Posterior vena cava (tissue), 2 donors: ENCODE data around the gene C16orf78. TPM values are rescaled to one million over a fixed set of nuclear protein-coding genes. Genes with fewer than 3 reads are reported as not detected.
"Not testable (repeated sequence)": the region's sequence is repeated elsewhere in the genome, so short reads cannot be mapped to it uniquely, and the experiment has no call there.

Experiments used
- DNase-seq: peaks from one replicate; pipeline ENCODE4 v3.0.0-alpha.2; 2020; ENCODE audit warnings: low spot score
- intact Hi-C, 2 donors: fragments of 100-400 bp; cut with DNase I; formaldehyde crosslinking; loops; one replicate each; pipeline versions ENCODE4 v1.14.1 to v1.14.2; 2022 to 2023
- total RNA-seq, 2 donors: library from RNA; stranded (reverse); fragmentation: NEBNext Ultra II Directional; extraction: Animal tissue kit (Norgen Biotek cat#: 25700); gene quantifications; one replicate each; pipeline ENCODE4 v1.2.1, GENCODE V29; 2021
- donor health status: DM: yes; HTN: yes; CAD: no.
- donor health status: DM: yes; HTN: yes; CAD: no.

C16orf78 gene
- total RNA-seq, 2 donors from 2014 or later: not detected

GRCh38 chr16:49348408-49349176, 25.0 kb upstream of the C16orf78 start:
- intact Hi-C loops: no loop called here
- no peak for DNase-seq

GRCh38 chr16:49349446-49350168, 24.0 kb upstream of the C16orf78 start:
- intact Hi-C loops: loop anchor here (10.0 kb wide), 1 partner anchor 665 kb away; no protein-coding TSS in a partner anchor

DNA sequence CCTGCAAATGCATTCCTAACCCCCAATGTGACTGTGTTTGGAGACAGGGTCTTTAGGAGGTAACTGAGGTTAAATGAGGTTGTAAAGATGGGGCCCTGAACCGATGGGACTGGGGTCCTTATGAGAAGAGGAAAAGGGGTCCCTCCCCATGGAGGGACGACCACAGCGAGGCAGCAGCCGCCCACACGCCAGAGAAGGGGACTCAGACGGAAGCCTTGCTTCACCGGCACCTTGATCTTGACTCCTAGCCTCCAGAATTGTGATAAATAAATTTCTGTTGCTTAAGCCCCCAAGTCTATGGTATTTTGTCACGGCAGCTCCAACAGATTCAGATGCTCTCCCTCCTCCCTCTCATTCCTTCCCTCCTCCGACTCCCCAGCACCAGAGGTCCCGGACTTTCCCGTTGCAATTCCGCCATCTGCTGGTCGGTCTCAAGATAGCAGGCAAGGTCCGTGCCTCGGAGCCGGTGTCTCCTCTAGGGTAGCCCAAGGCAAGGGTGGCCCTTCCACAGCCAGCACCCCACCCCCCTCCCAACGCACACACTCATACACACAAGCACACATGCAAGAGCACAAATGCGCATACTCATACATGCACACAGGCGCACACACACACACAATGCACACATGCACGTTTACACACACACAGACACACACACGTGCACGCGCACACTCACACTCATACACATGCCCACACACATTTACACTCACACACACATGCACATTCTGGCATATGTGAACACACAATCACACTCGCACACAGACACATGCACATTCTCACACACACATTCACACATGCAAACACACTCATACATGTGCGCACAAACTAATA, 23.1 kb upstream of the C16orf78 start:
- peak; percentile 91 for DNase-seq

More at GRCh38 chr16:49349446-49350168, 24.0 kb upstream of the C16orf78 start:
- DNase-seq: no peak

DNA sequence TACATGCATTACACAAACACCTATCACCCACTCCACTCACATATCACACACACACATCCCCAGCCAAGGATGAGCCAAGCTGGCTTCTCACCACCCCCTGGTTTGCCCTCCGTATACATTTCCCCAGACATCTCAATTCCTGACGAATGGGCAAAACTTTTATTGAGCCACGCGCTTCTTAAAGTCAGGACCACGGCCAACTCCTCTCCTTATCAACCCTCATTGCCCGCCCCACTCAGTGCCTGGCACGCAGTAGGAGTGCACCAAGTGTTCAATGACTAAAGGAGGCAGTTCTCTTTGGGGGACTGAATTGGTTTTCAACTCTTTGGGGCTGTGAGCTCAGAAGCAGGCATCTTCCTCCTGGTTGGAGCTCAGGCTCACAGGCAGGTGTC, 22.5 kb upstream of the C16orf78 start:
- no peak for DNase-seq

More for the DNA sequence above, 23.1 kb upstream of the C16orf78 start:
- intact Hi-C loops: loop anchor here (10.0 kb wide), 1 partner anchor 666 kb away; no protein-coding TSS in a partner anchor

GRCh38 chr16:49352892-49353291, 20.7 kb upstream of the C16orf78 start:
- no peak for DNase-seq
- intact Hi-C loops: loop anchor here (10.0 kb wide), 1 partner anchor 668 kb away; no protein-coding TSS in a partner anchor

More for the DNA sequence above, 22.5 kb upstream of the C16orf78 start:
- intact Hi-C loops: loop anchor here (10.0 kb wide), 1 partner anchor 666 kb away; no protein-coding TSS in a partner anchor

DNA sequence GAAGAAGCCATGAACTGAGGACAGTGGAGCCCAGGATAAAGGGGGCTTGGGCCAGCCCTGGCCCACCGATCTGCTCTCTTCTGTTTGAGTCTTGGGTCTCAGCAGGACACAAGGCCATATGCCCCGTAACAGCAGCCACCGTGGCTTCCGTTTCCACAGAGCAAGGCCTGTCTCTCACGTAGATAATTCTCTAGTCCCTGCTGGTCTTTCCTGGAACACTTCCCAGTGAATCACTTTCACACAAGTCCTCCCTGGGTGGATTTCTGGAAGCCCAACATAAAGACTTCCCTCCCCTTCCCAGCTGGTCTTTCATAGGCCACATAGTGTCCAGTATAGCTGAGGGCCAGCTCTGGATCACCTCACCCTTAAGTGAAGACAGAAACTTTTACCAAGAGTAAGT, 19.9 kb upstream of the C16orf78 start:
- no peak for DNase-seq
- intact Hi-C loops: loop anchor here (10.0 kb wide), 1 partner anchor 669 kb away; no protein-coding TSS in a partner anchor

- intact Hi-C loops: loop anchor here (10.0 kb wide), 1 partner anchor 669 kb away; no protein-coding TSS in a partner anchor
- DNase-seq: no peak
These were observed 19.5 kb upstream of the C16orf78 start for GRCh38 chr16:49354101-49354500.

DNA sequence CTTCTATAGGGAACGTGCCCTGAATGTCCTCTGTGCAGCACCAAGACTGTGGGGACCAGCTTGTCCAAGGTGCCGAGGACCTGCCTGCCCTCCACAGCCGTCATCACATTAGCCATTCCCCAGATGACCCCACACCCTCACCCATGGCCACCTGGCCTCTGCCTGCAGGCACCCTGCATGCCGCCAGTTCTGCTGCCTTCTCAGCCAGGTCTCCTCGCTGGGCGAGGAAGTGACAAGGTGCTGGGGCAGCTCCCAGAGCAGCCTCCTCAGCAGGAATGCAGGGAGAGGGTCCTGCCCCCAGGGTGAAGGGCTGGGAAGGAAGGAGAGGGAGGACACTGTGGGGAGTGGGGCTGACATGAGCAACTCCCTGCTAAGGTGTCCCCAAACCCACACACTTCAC, 18.6 kb upstream of the C16orf78 start:
- no peak for DNase-seq
- intact Hi-C loops: loop anchor here (10.0 kb wide), 1 partner anchor 670 kb away; no protein-coding TSS in a partner anchor

DNA sequence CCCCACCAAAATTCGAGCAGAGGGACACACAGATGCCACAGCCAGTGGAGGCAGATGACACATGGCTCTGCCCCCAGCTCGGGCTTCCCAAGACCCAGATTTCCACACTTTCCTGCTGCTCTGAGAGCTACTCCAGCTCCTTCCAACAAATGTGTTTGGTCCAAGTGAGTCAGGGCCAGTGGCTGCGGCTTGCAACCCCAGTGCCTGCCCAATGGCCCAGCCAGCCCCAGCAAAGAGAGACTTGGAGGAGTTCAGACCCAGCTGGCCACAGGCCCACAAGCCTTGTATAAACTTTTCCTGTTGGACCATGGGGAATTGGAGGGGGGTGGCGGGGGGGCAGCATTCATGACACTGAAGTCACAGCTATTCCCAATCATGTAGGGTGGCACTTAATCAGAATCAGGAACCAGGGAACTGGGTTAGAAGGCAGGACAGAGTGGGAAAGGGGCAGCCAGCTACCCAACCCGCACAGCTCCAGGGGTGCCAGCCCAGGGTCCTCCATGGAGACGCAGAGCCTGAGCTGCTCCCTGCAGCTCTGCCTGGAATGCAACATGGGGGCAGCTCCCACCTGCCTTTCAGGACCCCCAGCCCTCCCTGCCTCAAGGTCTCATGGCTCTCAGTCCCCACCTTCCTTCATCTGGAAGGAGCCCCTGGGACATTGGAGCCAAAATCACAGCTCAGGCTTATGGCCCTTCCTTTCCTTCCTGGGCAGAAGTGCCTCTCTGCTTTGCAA, 17.5 kb upstream of the C16orf78 start:
- DNase-seq: peak; percentile 94
- intact Hi-C loops: loop anchor here (10.0 kb wide), 1 partner anchor 671 kb away; no protein-coding TSS in a partner anchor

GRCh38 chr16:49356728-49357488, 16.7 kb upstream of the C16orf78 start:
- DNase-seq: no peak
- intact Hi-C loops: loop anchor here (10.0 kb wide), 1 partner anchor 672 kb away; no protein-coding TSS in a partner anchor

- no peak for DNase-seq
- intact Hi-C loops: loop anchor here (10.0 kb wide), 1 partner anchor 675 kb away; no protein-coding TSS in a partner anchor
These were observed 14.0 kb upstream of the C16orf78 start for GRCh38 chr16:49359591-49359990.

DNA sequence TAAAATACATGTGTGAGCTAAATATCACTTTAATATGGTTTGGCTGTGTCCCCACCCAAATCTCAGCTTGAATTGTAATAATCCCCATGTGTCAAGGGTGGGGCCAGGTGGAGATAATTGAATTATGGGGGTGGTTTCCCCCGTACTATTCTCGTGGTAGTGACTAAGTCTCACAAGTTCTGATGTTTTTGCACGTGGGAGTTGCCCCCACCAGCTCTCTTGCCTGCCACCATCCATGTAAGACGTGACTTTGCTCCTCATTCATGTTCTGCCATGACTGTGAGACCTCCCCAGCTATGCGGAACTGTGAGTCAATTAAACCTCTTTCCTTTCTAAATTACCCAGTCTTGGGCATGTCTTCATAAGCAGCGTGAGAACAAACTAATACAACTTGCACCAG, 11.9 kb upstream of the C16orf78 start:
- intact Hi-C loops, DNase-seq: not testable (repeated sequence)

DNA sequence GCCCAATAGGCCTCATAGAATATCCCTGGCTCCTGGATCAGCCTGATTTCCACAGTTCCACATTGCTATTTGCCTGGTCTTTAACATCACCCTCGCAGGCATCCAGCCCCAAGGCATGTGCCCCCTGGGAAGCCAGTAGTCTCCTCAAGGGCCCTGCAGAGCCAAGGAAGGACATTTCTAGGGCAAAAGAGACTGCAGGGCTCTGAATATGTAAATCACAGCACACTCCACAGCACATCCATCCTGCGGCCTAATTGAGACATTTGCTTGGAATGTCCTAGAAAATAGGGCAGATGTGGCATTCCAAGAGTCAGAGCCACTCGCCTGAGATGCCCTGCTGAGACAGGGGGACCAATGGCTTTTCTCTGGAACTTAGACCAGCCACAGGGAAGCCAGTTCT, 11.4 kb upstream of the C16orf78 start:
- intact Hi-C loops: no loop called here
- DNase-seq: no peak

DNA sequence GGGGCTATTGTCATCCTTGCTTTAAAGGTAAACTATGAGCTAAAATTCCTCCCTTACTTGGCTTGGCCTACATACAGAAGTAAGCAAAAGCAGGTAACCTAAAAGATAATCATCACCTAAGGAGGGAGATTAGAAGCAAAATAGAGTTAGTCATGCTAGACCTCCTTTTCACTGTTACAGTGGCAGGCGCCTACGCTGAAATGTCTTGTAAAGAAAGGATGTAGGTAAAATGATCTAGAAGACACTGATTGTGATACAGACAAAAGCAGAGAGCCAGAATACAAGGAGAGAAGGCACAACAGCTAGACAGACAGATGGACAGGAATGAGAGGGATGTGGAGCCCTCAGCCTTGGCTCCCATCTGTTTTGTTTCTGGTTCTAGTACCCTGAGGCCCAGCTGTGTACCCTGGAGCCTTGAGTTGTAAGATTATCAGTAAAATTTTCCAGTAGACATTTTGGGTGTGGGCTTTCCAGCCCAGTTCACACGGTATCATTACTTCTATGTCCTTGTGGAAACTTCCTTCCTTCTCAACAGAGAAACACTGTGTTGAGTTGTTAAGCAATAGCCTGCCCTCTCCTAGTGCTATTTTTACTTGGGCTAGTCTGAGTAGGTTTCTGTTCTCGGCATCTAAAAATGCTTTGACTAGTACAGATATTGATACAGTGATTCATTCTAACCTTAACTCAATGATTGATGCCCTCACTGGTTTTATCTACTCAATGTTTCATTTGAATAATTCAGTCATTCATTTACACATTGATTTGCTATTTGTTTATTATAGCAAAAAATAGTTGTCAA, 7.7 kb upstream of the C16orf78 start:
- DNase-seq: no peak
- intact Hi-C loops: no loop called here

GRCh38 chr16:49366669-49367068, 6.9 kb upstream of the C16orf78 start:
- intact Hi-C loops: no loop called here
- DNase-seq: no peak

DNA sequence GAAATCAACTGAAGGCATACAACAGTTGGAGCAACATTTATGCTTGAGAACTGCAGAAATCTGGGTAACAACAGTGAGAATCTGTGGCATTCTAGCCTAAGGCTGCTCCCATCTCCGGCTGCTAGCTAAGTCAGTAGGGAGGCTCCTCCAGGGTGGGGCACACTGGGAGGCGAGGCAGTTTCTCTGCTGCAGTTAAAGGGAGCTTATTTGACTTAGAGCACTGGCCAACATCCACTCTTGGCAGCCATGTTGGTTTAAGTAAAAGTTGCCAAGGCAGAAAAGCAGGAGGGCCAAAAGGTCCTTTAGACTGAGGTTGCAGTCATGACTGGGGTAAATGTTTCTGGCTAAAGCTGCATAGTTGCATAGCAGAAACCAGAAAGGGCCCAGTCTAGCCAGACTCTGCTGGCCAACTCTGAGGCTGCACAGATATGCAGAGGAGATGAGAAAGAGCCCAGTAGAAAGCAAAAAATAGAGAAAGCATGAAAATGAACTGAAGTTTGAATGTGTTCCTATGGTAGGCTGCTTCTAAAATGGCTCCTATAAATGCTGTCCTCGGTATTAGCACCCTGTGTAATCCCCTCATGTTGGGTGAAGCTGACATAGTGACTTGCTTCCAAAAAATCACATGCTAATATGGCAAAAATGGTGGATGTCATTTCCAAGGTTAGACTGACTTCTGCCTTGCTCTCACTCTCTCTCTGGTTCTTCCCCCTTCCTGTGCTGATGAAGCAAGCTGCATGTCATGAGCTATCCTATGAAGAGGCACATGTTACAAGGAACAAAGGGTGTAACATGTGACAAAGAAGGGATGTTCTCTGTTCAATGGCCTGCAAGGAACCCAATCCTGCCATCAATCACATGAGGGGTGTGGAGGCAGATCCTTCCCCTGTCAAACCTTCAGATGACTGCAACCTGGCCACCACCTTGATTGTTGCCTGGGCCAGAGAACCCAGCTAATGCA, 3.7 kb upstream of the C16orf78 start:
- no peak for DNase-seq
- intact Hi-C loops: no loop called here
